HepG2 (cell line): ENCODE data around the gene LYSMD3. TPM values are rescaled to one million over a fixed set of nuclear protein-coding genes. Genes with fewer than 3 reads are reported as not detected.

Experiments used
- ATAC-seq: fragments of 200-7000 bp; cut with Tn5 transposase; 3 replicates; pipeline ENCODE4 v1.9.1; 2020; ENCODE audit warnings: mild to moderate bottlenecking, moderate library complexity
- BruUV-seq: library from RNA; stranded (reverse); fragments of 400-500 nt; replicated peaks from 2 replicates; lab custom pipeline; 2021; lab: Mats Ljungman, UMichigan
- CTCF ChIA-PET: fragments of 300-600 bp; formaldehyde crosslinking; extraction: SDS; loops from one replicate; lab custom pipeline; 2021; ENCODE audit warnings: low total read pairs, inconsistent platforms, low intra/inter-chr PET ratio; lab: Yijun Ruan, JAX
- POLR2A ChIA-PET: fragments of 350-600 bp; sonication (Branson Sonifier 250); formaldehyde crosslinking; loops from one replicate; lab custom pipeline; 2020; ENCODE audit warnings: antibody characterized with exemption, inconsistent platforms; lab: Yijun Ruan, JAX
- DNase-seq: peaks from one replicate; pipeline ENCODE4 v3.0.0-alpha.2; 2015; ENCODE audit warnings: low spot score
- FAIRE-seq: peaks from 3 replicates; lab custom pipeline; 2011; peaks lifted over from hg19 to GRCh38; lab: Jason Lieb, UNC
- H2AFZ ChIP-seq: one replicate; pipeline ENCODE4 v1.6.1; 2011; ENCODE audit warnings: low read length, inconsistent platforms
- H3K27ac ChIP-seq: fragments of 300-600 bp; 3 replicates; pipeline ENCODE4 v1.8.0; 2011; ENCODE audit warnings: mixed run types, mild to moderate bottlenecking, mixed read lengths, low read length, inconsistent platforms; ENCODE audit not compliant: insufficient read depth; ENCODE audit errors: extremely low read length
- H3K27me3 ChIP-seq, 2 experiments: fragments of 200-600 bp in 1 of 2; 2 replicates in 1 of 2; 3 replicates in 1 of 2; pipeline versions ENCODE4 v1.6.0 to v1.8.0; 2011; ENCODE audit warnings: low read length in 2 of 2, mild to moderate bottlenecking in 2 of 2, moderate library complexity in 2 of 2, inconsistent platforms in 1 of 2; ENCODE audit not compliant: insufficient read depth in 2 of 2, control insufficient read depth in 1 of 2
- H3K36me3 ChIP-seq, 2 experiments: fragments of 200-600 bp in 1 of 2; replicated peaks in 1 of 2; 2 replicates in 1 of 2; 3 replicates in 1 of 2; pipeline versions ENCODE4 v1.5.1 to v1.8.0; 2011; ENCODE audit warnings: low read length in 2 of 2, inconsistent platforms in 1 of 2; ENCODE audit not compliant: insufficient read depth in 2 of 2, control insufficient read depth in 1 of 2
- H3K4me1 ChIP-seq: 2 replicates; pipeline ENCODE4 v1.5.1; 2012; ENCODE audit warnings: low read length, inconsistent platforms; ENCODE audit not compliant: insufficient read depth
- H3K4me2 ChIP-seq: 2 replicates; pipeline ENCODE4 v1.6.0; 2011; ENCODE audit warnings: low read depth, low read length, inconsistent platforms
- H3K4me3 ChIP-seq, 3 experiments: fragments of 200-600 bp in 1 of 3; sonication (generic), shearing (Covaris generic) in 1 of 3; replicated peaks in 1 of 3; 2 replicates each; pipeline ENCODE4 v1.5.1; 2011 to 2016; ENCODE audit warnings: low read length in 3 of 3, inconsistent platforms in 2 of 3, low read depth in 2 of 3, mild to moderate bottlenecking in 2 of 3, control low read depth in 1 of 3, mixed read lengths in 1 of 3; ENCODE audit not compliant: insufficient read depth in 1 of 3
- H3K79me2 ChIP-seq: one replicate; pipeline ENCODE4 v1.6.1; 2011; ENCODE audit warnings: low read length, inconsistent platforms; ENCODE audit not compliant: insufficient read depth
- H3K9ac ChIP-seq: 2 replicates; pipeline ENCODE4 v1.6.0; 2011; ENCODE audit warnings: mild to moderate bottlenecking, low read depth, low read length, inconsistent platforms; ENCODE audit not compliant: insufficient read depth
- H3K9me3 ChIP-seq: 2 replicates; pipeline ENCODE4 v1.5.1; 2012; ENCODE audit warnings: mild to moderate bottlenecking, low read length
- H4K20me1 ChIP-seq: 2 replicates; pipeline ENCODE4 v1.6.0; 2011; ENCODE audit warnings: inconsistent platforms, mild to moderate bottlenecking, low read length, moderate library complexity; ENCODE audit not compliant: insufficient read depth
- ETV5 ChIP-seq: IDR thresholded peaks from 2 replicates; pipeline ENCODE4 v1.6.1; 2018; ENCODE audit warnings: missing biosample characterization, missing genetic modification reagents, inconsistent platforms, borderline replicate concordance
- HES4 ChIP-seq: sonication (generic); formaldehyde crosslinking; IDR thresholded peaks from 2 replicates; pipeline ENCODE4 v1.9.0; 2021; ENCODE audit warnings: mild to moderate bottlenecking, missing genetic modification reagents, borderline replicate concordance
- LCORL ChIP-seq, 2 experiments: fragments of 450-650 bp in 1 of 2; sonication (generic) in 1 of 2; formaldehyde crosslinking in 1 of 2; IDR thresholded peaks; 2 replicates each; pipeline versions ENCODE4 v1.5.0 to v1.6.1; 2017 to 2020; ENCODE audit warnings: antibody characterized with exemption in 1 of 2, missing genetic modification reagents in 1 of 2
- POLR2AphosphoS5 ChIP-seq: IDR thresholded peaks from 2 replicates; pipeline ENCODE4 v1.6.1; 2012; ENCODE audit warnings: low read depth, low read length
- RBFOX2 ChIP-seq: fragments of 200-400 bp; formaldehyde crosslinking; IDR thresholded peaks from 2 replicates; pipeline ENCODE4 v1.6.1; 2017; ENCODE audit warnings: low read depth, mild to moderate bottlenecking, low read length
- STAG1 ChIP-seq: sonication (generic); formaldehyde crosslinking; IDR thresholded peaks from 2 replicates; pipeline ENCODE4 v1.4.0; 2020; ENCODE audit warnings: missing genetic modification reagents
- ZNF883 ChIP-seq: sonication (generic); formaldehyde crosslinking; IDR thresholded peaks from 2 replicates; pipeline ENCODE4 v1.5.1; 2020; ENCODE audit warnings: mild to moderate bottlenecking, missing genetic modification reagents; ENCODE audit errors: not compliant biosample characterization
- in situ Hi-C: cut with HindIII; loops from 2 replicates; pipeline ENCODE4 v1.10.0; 2017; ENCODE audit warnings: low pct_unique_long_range_greater_than_20kb; ENCODE audit not compliant: extremely low pct_ligation_motif_present
- intact Hi-C: fragments of 100-400 bp; cut with micrococcal nuclease; formaldehyde crosslinking; loops from one replicate; pipeline ENCODE4 v1.10.0; 2022; ENCODE audit not compliant: unreplicated experiment
- polyA plus RNA-seq, 8 experiments: library from polyadenylated mRNA; depleted of rRNA in 3 of 8; stranded (reverse) in 7 of 8; unstranded in 1 of 8; fragments of >200 nt; fragmentation: Illumina TruSeq in 4 of 8; extraction: Trizol in 4 of 8; gene quantifications; 2 replicates each; pipeline versions ENCODE4 v1.2.1 to v1.2.3, GENCODE V29; 2011 to 2016; ENCODE audit warnings: low read depth in 4 of 8, missing spikeins in 1 of 8, mixed read lengths in 1 of 8; ENCODE audit not compliant: insufficient read depth in 1 of 8
- total RNA-seq, 5 experiments: library from RNA; depleted of rRNA; stranded (reverse); fragments of >200 nt; fragmentation: Illumina TruSeq; extraction: Trizol; gene quantifications; 2 replicates each; pipeline ENCODE4 v1.2.3, GENCODE V29; 2016; ENCODE audit warnings: low read depth in 1 of 5
- TF ChIP-seq, protein P1 (sequence below): sonication (generic); formaldehyde crosslinking; IDR thresholded peaks from 2 replicates; pipeline ENCODE4 v1.5.1; 2020; ENCODE audit warnings: missing genetic modification reagents, mild to moderate bottlenecking, borderline replicate concordance
- TF ChIP-seq, protein P2 (sequence below): sonication (generic); formaldehyde crosslinking; IDR thresholded peaks from 2 replicates; pipeline ENCODE4 v1.8.0; 2022; ENCODE audit warnings: mild to moderate bottlenecking, missing genetic modification reagents, moderate library complexity
- TF ChIP-seq, protein P3 (sequence below): sonication (generic); formaldehyde crosslinking; IDR thresholded peaks from 2 replicates; pipeline ENCODE4 v1.5.1; 2020; ENCODE audit warnings: missing genetic modification reagents, mild to moderate bottlenecking, borderline replicate concordance
- TF ChIP-seq, protein P4 (sequence below): IDR thresholded peaks from 2 replicates; pipeline ENCODE4 v1.6.1; 2012; ENCODE audit warnings: low read depth, low read length, improper control_type of control experiment
- TF ChIP-seq, protein P5 (sequence below): sonication (generic); formaldehyde crosslinking; IDR thresholded peaks from 2 replicates; pipeline ENCODE4 v1.4.0; 2020; ENCODE audit warnings: missing genetic modification reagents

LYSMD3 gene
- total and polyA plus RNA-seq, 2 of the 13 experiments (the other 11 are each of a cell fraction or from before 2014, with no cell fraction given): 9.1 to 13.8 TPM

DNA sequence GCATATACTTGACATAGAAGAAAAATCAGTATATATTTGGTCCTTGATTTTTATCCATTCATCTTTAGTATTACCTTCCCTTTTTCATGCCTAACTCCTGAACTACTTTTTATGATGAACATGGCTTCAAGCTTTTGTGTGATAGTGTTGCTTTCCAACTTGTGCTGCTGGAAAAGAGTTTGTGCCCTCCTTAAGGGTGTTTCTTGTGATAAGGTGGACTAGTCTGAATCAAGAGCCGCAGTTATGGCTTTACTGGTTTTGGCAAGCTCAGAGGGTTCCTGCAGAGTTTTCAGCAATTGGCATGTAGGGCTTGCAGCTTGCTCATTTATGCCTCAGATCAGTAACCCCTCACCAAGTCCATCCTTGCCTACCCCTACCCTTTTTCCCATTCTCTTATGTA, 34.2 kb downstream of the LYSMD3 start (continued):
- TF ChIP-seq, protein P1, sequence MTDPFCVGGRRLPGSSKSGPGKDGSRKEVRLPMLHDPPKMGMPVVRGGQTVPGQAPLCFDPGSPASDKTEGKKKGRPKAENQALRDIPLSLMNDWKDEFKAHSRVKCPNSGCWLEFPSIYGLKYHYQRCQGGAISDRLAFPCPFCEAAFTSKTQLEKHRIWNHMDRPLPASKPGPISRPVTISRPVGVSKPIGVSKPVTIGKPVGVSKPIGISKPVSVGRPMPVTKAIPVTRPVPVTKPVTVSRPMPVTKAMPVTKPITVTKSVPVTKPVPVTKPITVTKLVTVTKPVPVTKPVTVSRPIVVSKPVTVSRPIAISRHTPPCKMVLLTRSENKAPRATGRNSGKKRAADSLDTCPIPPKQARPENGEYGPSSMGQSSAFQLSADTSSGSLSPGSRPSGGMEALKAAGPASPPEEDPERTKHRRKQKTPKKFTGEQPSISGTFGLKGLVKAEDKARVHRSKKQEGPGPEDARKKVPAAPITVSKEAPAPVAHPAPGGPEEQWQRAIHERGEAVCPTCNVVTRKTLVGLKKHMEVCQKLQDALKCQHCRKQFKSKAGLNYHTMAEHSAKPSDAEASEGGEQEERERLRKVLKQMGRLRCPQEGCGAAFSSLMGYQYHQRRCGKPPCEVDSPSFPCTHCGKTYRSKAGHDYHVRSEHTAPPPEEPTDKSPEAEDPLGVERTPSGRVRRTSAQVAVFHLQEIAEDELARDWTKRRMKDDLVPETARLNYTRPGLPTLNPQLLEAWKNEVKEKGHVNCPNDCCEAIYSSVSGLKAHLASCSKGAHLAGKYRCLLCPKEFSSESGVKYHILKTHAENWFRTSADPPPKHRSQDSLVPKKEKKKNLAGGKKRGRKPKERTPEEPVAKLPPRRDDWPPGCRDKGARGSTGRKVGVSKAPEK (CRISPR knock-in tag): no peak
- TF ChIP-seq, protein P2, sequence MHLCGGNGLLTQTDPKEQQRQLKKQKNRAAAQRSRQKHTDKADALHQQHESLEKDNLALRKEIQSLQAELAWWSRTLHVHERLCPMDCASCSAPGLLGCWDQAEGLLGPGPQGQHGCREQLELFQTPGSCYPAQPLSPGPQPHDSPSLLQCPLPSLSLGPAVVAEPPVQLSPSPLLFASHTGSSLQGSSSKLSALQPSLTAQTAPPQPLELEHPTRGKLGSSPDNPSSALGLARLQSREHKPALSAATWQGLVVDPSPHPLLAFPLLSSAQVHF (CRISPR knock-in tag): no peak
- TF ChIP-seq ETV5 (CRISPR knock-in tag) (no peak), ZNF883 (no peak)

DNA sequence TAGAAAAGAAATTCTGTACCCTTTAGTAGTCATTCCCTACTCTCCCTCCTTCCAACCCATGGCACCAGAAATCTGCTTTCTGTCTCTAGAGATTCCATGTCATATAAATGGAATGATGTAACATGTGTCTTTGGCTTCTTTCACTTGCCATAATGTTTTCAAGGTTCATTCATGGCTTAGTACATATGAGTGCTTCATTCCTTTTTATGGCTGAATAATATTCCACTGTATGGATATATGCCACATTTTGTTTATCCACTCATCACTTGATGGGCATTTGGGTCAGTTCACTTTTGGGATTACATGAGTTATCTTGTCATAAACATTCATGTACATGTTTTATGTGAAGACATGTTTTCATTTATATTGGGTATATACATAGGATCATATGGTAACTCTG, 35.3 kb downstream of the LYSMD3 start:
- POLR2A ChIA-PET: no interaction called here
- intact Hi-C loops: no loop called here
- Histone ChIP-seq H3K36me3 (no peaks in the 10 kb centered on the region), H3K27ac (no peak overlapping the region), H3K4me1 (no peaks in the 10 kb centered on the region), H3K4me2 (no peak overlapping the region), H3K9ac (no peak overlapping the region)
- DNase-seq: no peak
- TF ChIP-seq POLR2AphosphoS5 (no peak), STAG1 (no peak), HES4 (no peak), LCORL (IDR thresholded peaks at IDR 0.05) (no peak), LCORL (CRISPR knock-in tag; IDR thresholded peaks at IDR 0.05) (no peak), RBFOX2 (no peak)
- TF ChIP-seq, protein P3, sequence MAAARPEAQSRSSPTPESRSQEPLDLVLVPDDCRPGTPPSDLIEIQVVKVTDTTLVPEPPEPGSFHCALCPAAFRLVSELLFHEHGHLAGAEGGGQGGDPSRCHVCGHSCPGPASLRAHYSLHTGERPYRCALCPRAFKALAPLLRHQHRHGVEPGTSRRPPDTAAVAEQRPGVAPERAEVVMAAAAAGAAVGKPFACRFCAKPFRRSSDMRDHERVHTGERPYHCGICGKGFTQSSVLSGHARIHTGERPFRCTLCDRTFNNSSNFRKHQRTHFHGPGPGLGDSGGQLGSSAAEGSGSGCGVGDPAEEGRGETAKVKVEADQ: no peak
- TF ChIP-seq, protein P4, sequence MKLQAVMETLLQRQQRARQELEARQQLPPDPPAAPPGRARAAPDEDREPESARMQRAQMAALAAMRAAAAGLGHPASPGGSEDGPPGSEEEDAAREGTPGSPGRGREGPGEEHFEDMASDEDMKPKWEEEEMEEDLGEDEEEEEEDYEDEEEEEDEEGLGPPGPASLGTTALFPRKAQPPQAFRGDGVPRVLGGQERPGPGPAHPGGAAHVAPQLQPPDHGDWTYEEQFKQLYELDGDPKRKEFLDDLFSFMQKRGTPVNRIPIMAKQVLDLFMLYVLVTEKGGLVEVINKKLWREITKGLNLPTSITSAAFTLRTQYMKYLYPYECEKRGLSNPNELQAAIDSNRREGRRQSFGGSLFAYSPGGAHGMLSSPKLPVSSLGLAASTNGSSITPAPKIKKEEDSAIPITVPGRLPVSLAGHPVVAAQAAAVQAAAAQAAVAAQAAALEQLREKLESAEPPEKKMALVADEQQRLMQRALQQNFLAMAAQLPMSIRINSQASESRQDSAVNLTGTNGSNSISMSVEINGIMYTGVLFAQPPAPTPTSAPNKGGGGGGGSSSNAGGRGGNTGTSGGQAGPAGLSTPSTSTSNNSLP: no peak
- TF ChIP-seq, protein P5, sequence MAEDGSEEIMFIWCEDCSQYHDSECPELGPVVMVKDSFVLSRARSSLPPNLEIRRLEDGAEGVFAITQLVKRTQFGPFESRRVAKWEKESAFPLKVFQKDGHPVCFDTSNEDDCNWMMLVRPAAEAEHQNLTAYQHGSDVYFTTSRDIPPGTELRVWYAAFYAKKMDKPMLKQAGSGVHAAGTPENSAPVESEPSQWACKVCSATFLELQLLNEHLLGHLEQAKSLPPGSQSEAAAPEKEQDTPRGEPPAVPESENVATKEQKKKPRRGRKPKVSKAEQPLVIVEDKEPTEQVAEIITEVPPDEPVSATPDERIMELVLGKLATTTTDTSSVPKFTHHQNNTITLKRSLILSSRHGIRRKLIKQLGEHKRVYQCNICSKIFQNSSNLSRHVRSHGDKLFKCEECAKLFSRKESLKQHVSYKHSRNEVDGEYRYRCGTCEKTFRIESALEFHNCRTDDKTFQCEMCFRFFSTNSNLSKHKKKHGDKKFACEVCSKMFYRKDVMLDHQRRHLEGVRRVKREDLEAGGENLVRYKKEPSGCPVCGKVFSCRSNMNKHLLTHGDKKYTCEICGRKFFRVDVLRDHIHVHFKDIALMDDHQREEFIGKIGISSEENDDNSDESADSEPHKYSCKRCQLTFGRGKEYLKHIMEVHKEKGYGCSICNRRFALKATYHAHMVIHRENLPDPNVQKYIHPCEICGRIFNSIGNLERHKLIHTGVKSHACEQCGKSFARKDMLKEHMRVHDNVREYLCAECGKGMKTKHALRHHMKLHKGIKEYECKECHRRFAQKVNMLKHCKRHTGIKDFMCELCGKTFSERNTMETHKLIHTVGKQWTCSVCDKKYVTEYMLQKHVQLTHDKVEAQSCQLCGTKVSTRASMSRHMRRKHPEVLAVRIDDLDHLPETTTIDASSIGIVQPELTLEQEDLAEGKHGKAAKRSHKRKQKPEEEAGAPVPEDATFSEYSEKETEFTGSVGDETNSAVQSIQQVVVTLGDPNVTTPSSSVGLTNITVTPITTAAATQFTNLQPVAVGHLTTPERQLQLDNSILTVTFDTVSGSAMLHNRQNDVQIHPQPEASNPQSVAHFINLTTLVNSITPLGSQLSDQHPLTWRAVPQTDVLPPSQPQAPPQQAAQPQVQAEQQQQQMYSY (CRISPR knock-in tag): no peak
- TF ChIP-seq, all 625 proteins: peak for 0
- FAIRE-seq (no peak), ATAC-seq (no peak)
- H2AFZ ChIP-seq: no peak overlapping the region
- BruUV-seq: no TSS peak
- no peaks in the 10 kb centered on the region for H3K9me3 ChIP-seq
- no peaks in the 10 kb centered on the region for H4K20me1 ChIP-seq
- CTCF ChIA-PET: no interaction called here
- in situ Hi-C loops: no loop called here
- H3K79me2 ChIP-seq: no peaks in the 10 kb centered on the region
- H3K4me3 ChIP-seq: no peak overlapping the region
- H3K27me3 ChIP-seq: no peaks in the 10 kb centered on the region
